ENCODE results near the gene UACA.

UACA gene

DNA sequence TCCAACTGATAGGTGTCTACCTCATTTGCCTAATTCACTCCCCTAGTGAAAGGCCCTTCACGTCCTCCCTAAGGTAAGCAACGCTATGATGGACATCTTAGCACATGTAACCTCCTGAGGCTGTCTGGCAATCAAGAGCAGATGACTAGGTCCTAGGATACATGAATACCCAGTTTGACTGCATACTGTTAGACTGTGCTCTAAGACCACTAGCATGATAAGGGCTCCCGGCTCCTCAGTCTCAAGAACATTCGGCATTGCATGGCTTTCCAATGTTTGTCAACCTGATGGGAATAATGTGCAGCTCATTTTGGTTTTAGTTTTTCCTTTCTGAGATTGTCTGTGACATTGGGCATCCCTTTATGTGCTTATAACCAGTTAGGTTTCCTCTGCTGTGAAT is 152.1 kb downstream of the UACA start:
- Histone ChIP-seq H3K79me2 (ENCODE audit: insufficient read depth, low read length) (no peaks in the 10 kb centered on the region), H3K36me3 (ENCODE audit: insufficient read depth, low read length) (no peaks in the 10 kb centered on the region), H3K4me1 (ENCODE audit: insufficient read depth, low read length, poor library complexity, severe bottlenecking) (peaks cover 14% of the 10 kb centered on the region), H3F3A (ENCODE audit: low read depth) (no peaks in the 10 kb centered on the region), H3K9me2 (replicated peaks; ENCODE audit: low read depth, low read length) (no peaks in the 10 kb centered on the region), H3K27me3 (ENCODE audit: insufficient read depth, low read length, poor library complexity, severe bottlenecking) (no peaks in the 10 kb centered on the region), H2AFZ (ENCODE audit: low read length) (no peak overlapping the region), H3K9me3 (ENCODE audit: insufficient read depth, low read depth, low read length) (no peaks in the 10 kb centered on the region), H3K4me2 (ENCODE audit: low read depth, low read length, poor library complexity, severe bottlenecking) (no peak overlapping the region), H3K4me3 (ENCODE audit: low read length, poor library complexity, severe bottlenecking) (no peak overlapping the region), H4K20me1 (ENCODE audit: insufficient read depth, low read length, poor library complexity, severe bottlenecking) (no peaks in the 10 kb centered on the region), H3K9ac (ENCODE audit: low read depth, low read length, poor library complexity, severe bottlenecking) (no peak overlapping the region)
- TF ChIP-seq EZH2phosphoT487 (IDR thresholded peaks at IDR 0.05; ENCODE audit: borderline replicate concordance) (no peak), CTCF (conservative IDR thresholded peaks at IDR 0.05; ENCODE audit: low read length) (no peak)

- no peak for TF ChIP-seq EZH2phosphoT487 (IDR thresholded peaks at IDR 0.05; ENCODE audit: borderline replicate concordance)
- no peak for TF ChIP-seq CTCF (conservative IDR thresholded peaks at IDR 0.05; ENCODE audit: low read length)
- H3K4me2 ChIP-seq (ENCODE audit: low read depth, low read length, poor library complexity, severe bottlenecking), result no peak overlapping the region
- H3K4me1 ChIP-seq (ENCODE audit: insufficient read depth, low read length, poor library complexity, severe bottlenecking), result peaks cover 9% of the 10 kb centered on the region
- no peak overlapping the region for H3K4me3 ChIP-seq (ENCODE audit: low read length, poor library complexity, severe bottlenecking)
- no peaks in the 10 kb centered on the region for H3K36me3 ChIP-seq (ENCODE audit: insufficient read depth, low read length)
- H2AFZ ChIP-seq (ENCODE audit: low read length), result no peak overlapping the region
- no peak overlapping the region for H3K9ac ChIP-seq (ENCODE audit: low read depth, low read length, poor library complexity, severe bottlenecking)
- H4K20me1 ChIP-seq (ENCODE audit: insufficient read depth, low read length, poor library complexity, severe bottlenecking), result no peaks in the 10 kb centered on the region
- H3F3A ChIP-seq (ENCODE audit: low read depth), result no peaks in the 10 kb centered on the region
- no peaks in the 10 kb centered on the region for H3K9me2 ChIP-seq (replicated peaks; ENCODE audit: low read depth, low read length)
- H3K79me2 ChIP-seq (ENCODE audit: insufficient read depth, low read length), result no peaks in the 10 kb centered on the region
- H3K9me3 ChIP-seq (ENCODE audit: insufficient read depth, low read depth, low read length), result no peaks in the 10 kb centered on the region
- H3K27me3 ChIP-seq (ENCODE audit: insufficient read depth, low read length, poor library complexity, severe bottlenecking), result no peaks in the 10 kb centered on the region
Measured at GRCh38 chr15:70610541-70610940, 152.8 kb downstream of the UACA start.

- peak overlapping the region; percentile 20; the same call in 1 of the 2 replicates for H2AFZ ChIP-seq (ENCODE audit: low read length)
- no peaks in the 10 kb centered on the region for H3K9me3 ChIP-seq (ENCODE audit: insufficient read depth, low read depth, low read length)
- H4K20me1 ChIP-seq (ENCODE audit: insufficient read depth, low read length, poor library complexity, severe bottlenecking), result no peaks in the 10 kb centered on the region
- no peak overlapping the region for H3K4me3 ChIP-seq (ENCODE audit: low read length, poor library complexity, severe bottlenecking)
- peaks cover 9% of the 10 kb centered on the region for H3K4me1 ChIP-seq (ENCODE audit: insufficient read depth, low read length, poor library complexity, severe bottlenecking)
- no peaks in the 10 kb centered on the region for H3K9me2 ChIP-seq (replicated peaks; ENCODE audit: low read depth, low read length)
- H3K9ac ChIP-seq (ENCODE audit: low read depth, low read length, poor library complexity, severe bottlenecking), result no peak overlapping the region
- no peaks in the 10 kb centered on the region for H3K27me3 ChIP-seq (ENCODE audit: insufficient read depth, low read length, poor library complexity, severe bottlenecking)
- no peaks in the 10 kb centered on the region for H3K36me3 ChIP-seq (ENCODE audit: insufficient read depth, low read length)
- no peak overlapping the region for H3K4me2 ChIP-seq (ENCODE audit: low read depth, low read length, poor library complexity, severe bottlenecking)
- H3K79me2 ChIP-seq (ENCODE audit: insufficient read depth, low read length), result no peaks in the 10 kb centered on the region
- TF ChIP-seq EZH2phosphoT487 (IDR thresholded peaks at IDR 0.05; ENCODE audit: borderline replicate concordance) (no peak), CTCF (conservative IDR thresholded peaks at IDR 0.05; ENCODE audit: low read length) (no peak)
- H3F3A ChIP-seq (ENCODE audit: low read depth), result no peaks in the 10 kb centered on the region
Measured at GRCh38 chr15:70609889-70610288, 153.5 kb downstream of the UACA start.
